Activated CD4-positive, CD25-positive, alpha-beta regulatory T cell (primary cell): ENCODE data around the gene PEBP1.

Experiments used
- DNase-seq, 4 experiments: peaks; one replicate each; lab custom pipeline; 2025; lab: John Stamatoyannopoulos, UW

Gene PEBP1

GRCh38 chr12:118193958-118194357 lies 58.0 kb downstream of the PEBP1 start:
- DNase-seq: no peak
